GM19025 (cell line): ENCODE results near the gene SLC16A11.

Source experiments
- ATAC-seq: cut with Tn5 transposase; IDR thresholded peaks from one replicate; pipeline ENCODE4 v1.9.1; 2021; ENCODE audit warnings: mild to moderate bottlenecking, low read depth, moderate library complexity; ENCODE audit not compliant: unreplicated experiment

SLC16A11 gene

DNA sequence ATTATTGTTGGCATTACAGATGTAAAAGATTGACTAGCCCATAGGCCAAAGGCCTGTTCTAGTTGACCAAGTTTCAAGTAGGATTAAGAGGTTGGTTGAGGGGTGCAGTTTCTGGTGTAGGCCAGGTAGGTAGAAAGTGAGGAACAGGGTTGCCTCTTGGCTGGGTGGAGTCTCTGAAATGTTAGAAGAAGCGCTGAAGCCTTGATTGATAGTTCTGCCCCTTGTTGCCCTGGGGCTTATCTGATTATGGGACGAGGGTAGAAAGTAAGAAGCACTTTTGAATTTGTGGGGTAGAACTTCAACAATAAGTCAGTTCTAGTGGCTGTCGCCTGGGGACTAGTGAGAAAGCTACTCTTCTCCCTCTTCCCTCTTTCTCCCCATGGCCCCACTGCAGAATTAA is 14.8 kb downstream of the SLC16A11 start:
- no peak for ATAC-seq

DNA sequence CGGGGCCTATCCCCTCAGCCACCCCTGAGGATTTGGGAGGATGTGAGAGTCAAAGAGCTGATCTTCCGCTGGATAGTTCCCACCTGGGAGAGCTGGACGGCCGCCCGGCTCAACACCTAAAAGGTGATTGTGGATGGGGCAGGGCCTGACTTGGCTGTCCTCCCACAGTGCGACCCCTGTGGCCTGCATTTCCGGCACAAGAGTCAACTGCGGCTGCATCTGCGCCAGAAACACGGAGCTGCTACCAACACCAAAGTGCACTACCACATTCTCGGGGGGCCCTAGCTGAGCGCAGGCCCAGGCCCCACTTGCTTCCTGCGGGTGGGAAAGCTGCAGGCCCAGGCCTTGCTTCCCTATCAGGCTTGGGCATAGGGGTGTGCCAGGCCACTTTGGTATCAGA is 16.6 kb downstream of the SLC16A11 start:
- no peak for ATAC-seq

DNA sequence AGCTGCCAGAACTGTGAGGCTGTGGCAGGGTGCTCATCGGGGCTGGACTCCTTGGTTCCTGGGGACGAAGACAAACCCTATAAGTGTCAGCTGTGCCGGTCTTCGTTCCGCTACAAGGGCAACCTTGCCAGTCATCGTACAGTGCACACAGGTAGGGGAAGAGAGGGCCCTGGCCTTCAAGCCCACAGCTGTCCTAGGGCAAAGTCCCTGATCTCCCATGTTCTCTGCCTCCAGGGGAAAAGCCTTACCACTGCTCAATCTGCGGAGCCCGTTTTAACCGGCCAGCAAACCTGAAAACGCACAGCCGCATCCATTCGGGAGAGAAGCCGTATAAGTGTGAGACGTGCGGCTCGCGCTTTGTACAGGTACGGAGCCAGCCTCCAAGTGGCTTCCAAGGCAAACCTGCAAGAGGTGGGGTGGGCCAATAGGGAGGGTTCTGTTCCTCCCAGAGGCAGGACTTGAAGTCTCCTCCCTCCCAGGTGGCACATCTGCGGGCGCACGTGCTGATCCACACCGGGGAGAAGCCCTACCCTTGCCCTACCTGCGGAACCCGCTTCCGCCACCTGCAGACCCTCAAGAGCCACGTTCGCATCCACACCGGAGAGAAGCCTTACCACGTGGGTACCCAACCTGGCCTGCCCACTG is 17.3 kb downstream of the SLC16A11 start:
- no peak for ATAC-seq

DNA sequence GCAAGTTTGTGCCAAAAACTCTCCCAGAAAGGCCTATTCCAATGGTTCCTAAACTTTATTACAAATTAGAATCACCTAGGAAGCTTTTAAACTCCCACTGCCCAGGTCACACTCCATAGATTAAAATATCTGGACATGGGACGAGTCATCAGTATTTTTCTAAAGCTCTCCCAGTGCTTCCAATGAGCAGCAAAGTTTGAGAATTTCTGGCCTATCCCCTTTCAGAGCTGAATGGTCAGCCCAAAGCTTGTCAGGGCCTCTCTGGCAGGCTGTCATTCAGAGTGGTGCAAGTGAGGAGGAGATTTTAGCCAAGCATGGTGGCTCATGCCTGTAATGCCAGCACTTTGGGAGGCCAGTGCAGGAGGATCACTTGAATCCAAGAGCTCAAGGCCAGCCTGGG is 18.6 kb downstream of the SLC16A11 start:
- ATAC-seq: no peak

DNA sequence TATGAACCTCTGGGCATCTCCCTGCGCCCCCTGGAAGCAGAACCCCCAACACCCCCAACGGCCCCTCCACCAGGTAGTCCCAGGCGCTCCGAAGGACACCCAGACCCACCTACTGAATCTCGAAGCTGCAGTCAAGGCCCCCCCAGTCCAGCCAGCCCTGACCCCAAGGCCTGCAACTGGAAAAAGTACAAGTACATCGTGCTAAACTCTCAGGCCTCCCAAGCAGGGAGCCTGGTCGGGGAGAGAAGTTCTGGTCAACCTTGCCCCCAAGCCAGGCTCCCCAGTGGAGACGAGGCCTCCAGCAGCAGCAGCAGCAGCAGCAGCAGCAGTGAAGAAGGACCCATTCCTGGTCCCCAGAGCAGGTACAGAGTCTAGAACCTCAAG is 19.5 kb downstream of the SLC16A11 start:
- ATAC-seq: no peak

DNA sequence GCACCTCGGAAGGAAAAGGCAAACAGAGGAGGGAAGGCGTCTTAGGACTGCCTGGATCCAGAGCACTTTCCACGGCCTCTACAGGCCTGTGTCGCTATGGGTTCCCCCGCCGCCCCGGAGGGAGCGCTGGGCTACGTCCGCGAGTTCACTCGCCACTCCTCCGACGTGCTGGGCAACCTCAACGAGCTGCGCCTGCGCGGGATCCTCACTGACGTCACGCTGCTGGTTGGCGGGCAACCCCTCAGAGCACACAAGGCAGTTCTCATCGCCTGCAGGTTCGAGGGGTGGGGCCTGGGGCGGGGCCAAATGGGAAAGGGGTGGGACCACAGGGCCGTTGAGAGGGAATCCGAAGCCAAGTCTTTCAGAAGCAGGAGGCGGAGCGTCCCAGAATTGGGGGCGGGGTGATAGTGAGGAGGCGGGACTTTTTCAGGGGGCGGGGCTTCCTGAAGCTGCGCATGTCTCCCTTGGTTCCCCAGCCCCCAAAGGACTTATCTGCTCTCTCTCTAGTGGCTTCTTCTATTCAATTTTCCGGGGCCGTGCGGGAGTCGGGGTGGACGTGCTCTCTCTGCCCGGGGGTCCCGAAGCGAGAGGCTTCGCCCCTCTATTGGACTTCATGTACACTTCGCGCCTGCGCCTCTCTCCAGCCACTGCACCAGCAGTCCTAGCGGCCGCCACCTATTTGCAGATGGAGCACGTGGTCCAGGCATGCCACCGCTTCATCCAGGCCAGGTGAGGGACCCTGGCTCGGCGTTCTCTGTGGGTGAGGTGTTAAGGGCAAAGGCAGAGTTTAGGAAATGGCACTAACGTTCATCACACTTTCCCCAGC is 20.1 kb downstream of the SLC16A11 start:
- ATAC-seq: no peak

DNA sequence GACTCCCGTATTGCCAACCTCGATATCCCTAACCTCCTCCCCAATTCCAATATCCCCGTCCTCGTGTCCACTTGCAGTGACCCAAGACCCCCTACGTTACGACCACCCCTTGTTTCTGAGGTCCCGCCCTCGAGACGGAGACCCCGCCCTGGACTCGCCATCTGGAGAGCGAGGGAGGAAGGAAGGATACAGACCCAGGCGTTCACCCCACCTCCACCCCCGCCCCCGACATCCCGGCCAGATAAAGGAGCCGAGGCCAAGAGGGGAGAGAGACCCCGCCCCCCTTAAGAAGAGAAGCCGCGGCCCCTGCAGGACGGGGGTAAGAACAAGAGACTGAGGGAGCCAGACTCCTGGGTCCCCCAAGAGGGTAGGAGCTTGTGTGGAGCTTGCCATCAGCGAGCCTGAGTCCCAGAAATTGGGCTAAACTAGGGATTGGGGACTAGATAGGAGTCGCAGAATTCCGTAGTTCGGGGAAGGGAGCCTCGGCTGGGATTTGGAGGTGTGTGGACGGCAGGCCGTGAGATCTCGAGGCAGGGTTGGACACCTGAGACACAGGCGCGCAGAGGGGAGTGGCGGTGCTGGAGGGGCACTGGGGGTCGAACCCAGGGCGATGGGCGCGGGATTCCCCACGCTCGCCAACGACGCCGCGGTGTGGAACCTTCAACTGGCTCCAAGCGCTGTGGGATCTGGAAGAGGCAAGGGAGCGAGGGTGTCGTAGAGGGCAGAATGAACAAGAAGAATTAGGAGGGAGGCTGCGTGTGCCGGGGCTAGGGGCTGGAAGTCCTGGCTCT is 20.9 kb downstream of the SLC16A11 start, which contains the start of gene BCL6B:
Gene BCL6B (plus strand): TSS at position 270 of the 791 bp plus-strand sequence. CDS start 622 bp downstream, outside the sequence.
- no peak for ATAC-seq

DNA sequence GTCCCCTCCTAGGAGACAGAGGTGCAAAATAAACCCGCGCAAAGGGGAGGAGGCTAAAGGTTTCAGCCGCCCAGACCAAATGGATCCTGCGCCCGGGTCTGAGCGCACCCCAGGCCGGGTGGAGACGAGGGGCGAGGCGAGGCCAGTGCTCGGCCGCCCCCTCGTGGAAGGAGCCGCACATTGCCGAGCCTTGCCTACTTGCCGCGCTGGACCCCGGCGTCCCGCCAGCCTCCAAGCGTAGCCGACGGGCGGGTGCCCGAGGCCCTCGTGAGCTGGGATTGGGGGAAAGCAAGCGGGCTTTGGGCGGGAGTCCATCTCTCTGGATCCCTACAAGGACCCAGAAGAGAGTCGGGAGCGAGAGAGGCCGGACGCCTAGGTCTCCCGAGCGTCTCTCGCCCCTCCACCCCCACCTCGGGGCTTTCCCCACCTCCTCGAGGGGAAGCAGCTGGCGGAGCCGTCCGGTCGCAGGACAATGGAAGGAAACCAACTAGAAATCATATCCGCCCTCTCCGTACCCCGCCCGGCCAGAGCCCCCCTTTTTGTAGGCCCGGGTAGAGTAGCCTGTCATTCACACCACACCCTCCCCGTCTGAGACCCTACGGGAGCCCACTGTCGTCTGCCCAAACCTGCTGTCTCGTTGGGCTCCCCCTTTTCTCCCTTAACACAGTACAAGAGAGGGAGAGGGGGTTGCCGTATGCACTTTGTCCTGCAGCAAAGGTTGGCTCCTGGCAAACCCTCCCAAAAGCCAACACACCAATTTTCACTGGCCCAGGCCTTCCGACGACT is 21.7 kb downstream of the SLC16A11 start:
- ATAC-seq: no peak

DNA sequence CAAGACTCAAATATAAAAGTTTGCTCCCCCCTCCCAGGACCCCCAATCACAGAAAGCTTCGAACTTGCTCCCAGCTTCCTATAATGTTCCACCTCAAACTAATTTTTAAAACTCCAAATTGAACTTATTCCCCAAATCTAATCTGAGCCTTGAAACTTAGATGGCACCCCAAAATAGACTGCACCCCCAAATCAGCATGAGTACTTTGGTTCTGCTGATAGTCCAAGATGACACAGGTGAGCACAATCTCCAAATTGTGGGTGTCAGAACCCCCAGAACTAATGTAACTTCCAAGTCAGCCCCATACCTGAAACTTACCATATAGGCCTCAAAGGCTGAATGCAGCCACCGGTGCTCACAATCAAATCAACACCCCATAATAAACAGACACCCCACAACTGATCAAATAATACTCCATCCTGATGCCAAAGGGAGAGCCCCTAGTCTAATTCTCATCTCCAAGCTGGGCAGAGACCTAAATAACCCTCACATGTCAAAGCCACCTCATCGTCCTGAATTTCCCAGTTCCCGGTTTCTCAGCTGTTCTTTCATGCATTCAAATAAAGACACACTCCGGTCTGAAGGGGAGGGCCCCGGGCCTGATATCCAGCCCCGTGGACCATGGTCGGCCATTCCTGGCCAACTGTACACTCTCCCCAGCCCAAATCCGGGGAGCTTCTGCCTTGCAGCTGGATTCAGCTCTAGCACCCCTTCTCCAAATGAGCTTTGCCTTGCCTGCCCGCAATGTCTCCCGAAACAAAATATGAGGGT is 22.8 kb downstream of the SLC16A11 start:
- no peak for ATAC-seq

DNA sequence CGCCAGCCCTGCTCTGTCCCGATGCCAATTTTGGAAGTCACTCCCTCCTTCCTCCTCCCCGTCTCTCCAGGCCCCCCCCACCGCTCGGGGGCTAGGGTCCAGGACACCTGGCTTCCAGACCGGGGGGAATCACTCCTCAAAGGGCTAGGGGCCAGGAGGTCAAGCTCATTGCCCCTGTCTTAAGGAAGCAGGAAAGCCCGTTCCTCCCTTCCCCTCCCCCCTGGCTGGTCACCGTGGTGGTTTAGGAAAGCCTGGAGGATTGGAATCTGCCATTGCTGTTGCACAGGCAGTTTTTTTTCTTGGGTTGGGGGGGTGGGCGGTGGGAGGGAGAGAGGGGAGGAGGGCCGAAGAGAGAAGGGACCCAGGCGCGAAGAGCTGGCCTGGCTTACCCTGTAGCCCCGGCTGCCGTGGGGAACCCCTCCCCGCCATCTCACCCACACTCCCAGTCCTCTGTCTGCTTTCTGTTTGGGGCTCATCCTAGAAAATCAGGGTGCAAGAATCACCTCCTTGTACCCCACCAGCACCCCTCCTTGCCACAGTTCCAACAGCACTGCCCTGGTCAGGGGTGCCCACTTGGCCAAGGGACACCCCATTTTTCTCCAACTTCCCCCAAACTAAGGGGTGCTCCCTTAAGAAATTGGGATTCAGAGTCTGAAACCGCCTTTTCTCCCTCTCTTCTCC is 23.9 kb downstream of the SLC16A11 start:
- no peak for ATAC-seq

DNA sequence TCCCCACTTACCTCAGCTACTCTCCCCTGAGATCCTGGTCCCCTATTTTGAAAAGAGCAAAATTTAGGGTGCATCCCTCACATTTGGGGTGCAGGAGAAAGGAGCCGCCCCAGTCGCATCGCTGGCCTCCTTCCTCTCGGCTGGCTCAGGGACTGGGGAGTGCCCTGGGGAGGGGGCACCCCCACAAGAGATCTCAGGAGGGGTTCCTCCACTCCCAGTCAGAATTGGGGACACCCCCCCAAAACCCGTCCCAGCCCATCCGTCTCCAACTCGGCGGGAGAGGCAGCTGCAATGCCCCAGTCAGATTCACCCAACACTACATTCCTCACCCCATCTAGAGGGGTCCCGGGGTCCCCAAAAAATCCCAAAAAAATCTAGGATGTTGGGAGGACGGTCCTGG is 24.5 kb downstream of the SLC16A11 start:
- ATAC-seq: no peak

DNA sequence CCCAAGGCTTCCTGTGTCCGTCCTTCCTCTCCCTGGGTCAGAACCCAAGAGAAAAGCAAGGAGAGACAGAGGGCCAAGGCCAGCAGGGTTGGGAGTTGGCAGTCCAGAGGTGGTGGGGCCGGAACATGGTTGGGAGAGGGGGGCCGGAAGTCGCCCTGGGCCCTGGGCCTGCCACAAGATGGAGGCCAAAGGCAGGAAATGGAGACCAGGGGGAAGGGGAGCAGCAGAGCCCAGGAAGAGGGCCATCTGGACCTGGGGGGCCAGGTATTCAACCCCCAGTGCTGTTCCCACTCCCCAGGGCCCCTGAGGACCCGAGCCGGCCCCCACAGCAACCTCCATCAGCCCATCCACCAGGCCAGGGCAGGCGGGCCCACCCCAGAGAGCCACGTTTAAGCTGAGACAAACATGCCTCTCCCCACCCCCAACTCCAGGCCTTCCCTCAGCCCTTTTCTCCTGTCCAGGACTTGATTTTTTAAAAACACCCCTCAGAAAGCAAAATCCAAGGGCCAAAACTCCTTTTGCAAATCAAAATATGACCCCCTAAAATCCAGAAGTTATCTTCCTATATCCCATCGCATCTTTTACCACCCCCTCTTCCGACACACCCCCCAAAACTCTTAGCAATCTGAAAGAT is 25.4 kb downstream of the SLC16A11 start:
- no peak for ATAC-seq

DNA sequence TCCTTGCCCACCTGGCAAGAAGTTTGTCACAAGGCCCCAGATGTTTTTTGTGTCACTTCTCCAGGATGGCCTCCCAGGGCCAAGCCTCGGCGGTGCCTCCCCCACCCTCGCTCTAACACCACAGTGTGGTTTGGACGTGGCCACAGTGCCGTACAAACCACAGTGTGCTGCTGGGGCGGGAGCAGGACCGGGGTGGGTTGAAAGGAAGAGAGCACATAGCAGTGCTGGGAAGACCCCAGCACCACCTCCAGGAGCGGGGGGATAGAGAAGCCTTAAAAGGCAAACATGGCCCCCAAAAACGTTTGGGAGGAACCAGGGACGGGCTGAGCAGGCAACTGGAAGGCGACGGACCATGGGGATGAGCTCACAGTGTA is 26.1 kb downstream of the SLC16A11 start:
- no peak for ATAC-seq

DNA sequence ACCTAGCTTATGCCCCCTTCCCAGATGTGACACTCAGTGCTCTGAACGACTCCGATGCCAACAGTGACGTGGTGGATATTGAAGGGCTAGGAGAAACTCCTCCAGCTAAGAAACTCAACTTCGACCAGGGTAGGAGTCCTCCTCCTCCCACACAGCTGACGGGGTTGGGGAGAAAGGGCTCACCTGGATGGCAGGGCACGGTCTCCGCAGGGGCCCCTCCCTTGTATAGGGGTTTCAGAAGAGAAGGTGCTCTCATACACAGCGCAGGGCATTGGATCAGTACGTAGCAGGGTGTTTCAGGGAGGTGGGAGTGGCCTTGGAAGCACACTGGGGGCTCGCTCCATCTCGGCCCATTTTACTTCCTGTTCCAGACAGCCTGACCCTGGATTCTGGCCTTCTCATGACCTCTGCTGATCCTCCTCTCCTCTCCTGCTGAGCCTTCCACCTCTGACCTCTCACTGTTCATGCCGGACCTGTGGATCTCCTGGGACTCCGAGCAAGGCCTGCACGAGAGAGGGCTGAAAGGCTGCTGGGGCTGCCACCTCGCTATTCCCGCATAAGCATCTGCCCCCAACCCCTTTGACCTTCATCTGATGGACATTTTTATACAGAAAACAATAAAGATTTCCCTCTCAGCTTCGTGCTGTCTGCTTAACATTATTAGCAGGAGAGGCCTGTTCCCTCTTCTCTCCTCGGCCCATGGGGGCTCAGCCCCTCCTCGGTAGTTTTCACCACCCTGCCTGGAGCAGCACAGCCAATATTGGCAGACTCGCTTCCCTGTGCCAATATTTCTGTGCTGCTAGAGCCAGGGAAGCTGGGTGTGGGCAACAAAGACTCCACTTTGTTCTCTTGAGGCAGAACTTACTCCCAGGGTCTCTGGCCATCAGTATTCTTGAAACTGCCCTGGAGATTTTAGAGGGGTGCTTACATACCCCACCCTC is 26.7 kb downstream of the SLC16A11 start:
- no peak for ATAC-seq

DNA sequence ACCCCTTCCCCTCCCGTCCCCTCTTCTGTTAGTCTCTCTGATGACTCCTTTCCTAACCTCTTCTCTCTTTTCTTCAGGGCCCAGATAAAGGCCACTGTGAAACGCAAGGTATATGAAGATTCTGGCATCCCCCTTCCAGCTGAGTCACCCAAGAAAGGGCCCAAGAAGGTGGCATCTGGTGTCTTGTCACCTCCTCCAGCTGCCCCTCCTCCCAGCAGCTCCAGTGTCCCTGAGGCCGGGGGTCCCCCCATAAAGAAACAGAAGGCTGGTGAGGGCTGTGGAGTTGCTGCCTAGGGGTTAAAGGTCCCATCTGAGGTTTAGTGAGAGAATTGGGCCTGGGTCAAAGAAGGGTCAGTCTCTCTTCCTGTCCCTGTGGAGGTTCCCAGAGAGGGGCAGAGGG is 27.5 kb downstream of the SLC16A11 start:
- no peak for ATAC-seq

DNA sequence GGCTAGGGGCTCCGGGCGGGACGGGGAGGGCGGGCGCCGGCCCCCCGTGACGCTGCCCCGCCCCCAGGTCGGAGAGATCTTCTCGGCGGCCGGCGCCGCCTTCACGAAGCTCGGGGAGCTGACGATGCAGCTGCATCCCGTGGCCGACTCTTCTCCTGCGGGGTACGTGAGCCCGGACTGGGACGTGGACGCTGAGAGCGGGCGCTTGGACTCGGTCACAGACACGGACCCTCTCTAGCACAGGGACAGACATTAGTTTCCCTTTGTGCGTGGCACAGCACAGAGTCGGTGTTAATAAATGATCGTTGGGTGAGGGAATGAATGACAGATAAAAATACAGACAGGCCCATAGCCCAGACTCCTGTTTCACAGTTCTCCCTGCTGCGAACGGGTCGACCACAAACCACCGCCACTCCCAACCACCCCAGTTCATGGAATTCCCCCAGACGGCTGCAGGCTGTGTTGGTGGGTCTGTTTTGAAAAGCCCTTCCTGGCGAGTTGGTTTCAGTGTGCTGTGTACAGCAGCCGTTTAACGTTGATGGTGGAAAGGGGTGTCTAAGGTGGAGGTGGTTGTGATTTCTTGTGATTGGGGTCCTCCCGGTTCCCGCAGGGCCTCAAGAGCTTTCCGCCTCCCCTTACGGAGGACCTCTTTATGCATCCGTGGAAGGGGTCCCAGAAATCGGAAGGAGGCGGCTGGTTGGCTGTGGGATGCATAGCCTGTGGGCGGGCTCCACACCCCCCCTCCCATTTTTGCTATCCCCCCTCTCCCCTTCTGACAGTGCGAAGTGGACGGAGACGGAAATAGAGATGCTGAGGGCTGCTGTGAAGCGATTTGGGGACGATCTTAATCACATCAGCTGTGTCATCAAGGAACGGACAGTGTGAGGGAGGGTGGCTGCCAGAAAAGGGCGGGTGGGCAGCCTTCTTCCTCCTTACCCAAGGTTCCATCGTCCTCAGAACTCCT is 28.6 kb downstream of the SLC16A11 start:
- ATAC-seq: peak; percentile 5
